GM10847 (cell line): ENCODE data around the gene COMT.

Experiments
- POLR2A ChIP-seq: IDR thresholded peaks from 2 replicates; pipeline ENCODE4 v1.6.1; 2011; ENCODE audit not compliant: insufficient read length; ENCODE audit errors: extremely low read depth

COMT gene

GRCh38 chr22:19976671-19977070, 35.1 kb downstream of the COMT start:
- no peak for TF ChIP-seq POLR2A

GRCh38 chr22:19977296-19978243, 36.0 kb downstream of the COMT start:
- TF ChIP-seq POLR2A: no peak

DNA sequence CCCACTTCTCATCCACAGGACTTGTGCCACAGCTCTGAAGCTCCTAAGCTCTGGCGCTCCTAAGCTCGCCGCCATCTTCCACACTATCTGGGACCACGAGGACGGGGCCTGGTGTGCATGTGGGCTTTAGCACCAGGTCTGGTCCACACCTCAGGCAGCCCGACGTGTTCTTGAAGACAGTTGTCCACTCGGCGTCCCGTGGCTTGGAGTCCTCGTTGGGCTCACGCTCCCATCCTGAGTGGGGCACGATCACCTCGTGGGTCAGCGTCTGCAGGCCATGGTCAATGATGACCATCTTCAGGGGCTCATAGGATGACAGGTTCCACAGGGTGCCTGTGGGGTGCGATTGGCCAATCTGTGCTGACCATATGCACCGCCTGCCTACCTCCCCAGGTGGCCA, 37.2 kb downstream of the COMT start:
- TF ChIP-seq POLR2A: no peak

- TF ChIP-seq POLR2A: no peak
These were observed 38.3 kb downstream of the COMT start for GRCh38 chr22:19979712-19980493.

GRCh38 chr22:19980766-19981165, 39.2 kb downstream of the COMT start:
- no peak for TF ChIP-seq POLR2A

DNA sequence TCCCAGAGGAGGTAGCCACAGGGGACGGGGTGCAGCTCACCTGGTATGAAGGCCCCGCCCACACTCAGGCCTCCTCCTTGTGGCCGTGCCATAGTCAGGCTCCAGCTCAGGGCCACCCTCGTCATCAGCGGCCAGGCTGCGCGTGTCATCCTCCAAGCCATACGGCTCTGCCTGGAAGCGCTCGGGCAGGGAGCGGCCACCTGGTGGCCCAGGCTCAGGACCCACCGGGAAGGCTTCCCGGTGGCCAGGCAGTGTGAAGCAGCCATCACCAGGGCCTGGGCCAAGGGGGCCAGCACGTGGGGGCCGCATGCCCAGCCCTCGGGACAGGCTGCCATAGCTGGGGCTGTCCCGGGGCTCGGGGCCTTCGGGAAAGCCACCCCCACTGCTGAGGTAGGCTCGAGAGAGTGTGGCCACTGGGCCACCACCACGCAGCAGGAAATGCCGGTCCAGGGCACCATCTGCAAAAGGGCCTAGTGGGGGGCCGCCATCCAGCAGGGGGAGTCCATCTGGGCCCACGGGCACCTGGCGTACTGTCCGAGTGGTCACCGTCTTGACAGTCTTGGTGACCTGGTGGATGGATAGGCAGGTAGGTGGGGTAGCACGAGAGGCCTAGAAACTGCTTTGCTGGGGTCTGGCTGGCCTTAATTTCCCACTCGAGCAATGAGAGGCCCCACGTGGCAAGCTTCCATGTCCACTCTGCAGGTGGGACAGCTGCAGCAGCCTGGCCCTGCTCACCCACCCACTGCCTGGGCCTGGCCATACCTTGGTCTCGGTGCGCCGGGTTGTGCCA, 39.8 kb downstream of the COMT start:
- no peak for TF ChIP-seq POLR2A

- TF ChIP-seq POLR2A: no peak
These were observed 40.7 kb downstream of the COMT start for GRCh38 chr22:19981961-19982920.

DNA sequence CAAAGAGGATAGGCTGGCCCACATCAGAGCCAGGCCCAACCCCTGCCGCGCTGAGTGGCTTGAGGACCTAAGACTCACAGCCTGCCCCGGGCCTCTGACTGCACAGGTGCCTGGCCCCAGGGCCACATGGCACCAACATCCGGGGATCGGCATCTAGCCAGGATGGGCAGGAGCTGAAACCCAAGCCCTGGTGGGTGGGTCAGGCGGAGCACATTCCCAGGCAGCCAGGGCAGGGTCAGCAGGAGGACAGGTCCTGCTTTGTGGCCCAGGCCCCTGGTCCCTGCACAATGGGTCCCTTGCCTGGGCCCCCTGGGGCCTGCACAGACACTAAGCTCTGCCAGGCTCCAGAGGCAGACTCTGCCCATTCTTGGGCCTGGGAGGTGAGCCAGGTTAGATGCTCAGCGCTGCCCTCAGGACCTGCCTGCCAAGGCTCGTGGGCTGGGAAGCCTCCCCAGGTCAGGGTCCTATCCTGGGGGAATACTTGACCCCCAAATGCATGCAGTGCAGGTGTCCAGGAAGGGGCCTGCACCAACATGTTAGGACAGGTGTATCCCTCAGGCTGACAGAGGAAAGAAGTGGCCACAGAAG, 41.5 kb downstream of the COMT start:
- TF ChIP-seq POLR2A: no peak

DNA sequence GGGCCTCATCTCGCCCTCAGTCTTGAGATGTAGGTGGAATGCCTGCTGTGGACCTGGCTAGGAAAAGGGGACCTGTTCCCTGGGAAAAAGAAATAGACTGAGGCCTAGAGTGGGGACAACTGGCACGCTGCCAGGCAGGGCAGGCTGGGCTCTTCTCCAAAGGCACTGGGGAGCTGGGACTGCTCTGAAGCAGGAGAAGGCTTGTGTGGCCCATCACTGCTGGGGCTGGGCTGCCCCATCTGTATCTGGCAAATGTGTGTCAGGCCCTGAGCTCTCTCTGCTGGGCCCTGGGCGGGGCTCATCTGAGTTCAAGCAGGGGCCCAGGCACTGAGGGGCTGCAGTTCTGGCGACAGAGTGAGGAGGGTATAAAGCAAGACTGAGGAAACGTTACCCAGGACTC, 42.2 kb downstream of the COMT start:
- no peak for TF ChIP-seq POLR2A

GRCh38 chr22:19984201-19984753, 42.7 kb downstream of the COMT start:
- TF ChIP-seq POLR2A: no peak

DNA sequence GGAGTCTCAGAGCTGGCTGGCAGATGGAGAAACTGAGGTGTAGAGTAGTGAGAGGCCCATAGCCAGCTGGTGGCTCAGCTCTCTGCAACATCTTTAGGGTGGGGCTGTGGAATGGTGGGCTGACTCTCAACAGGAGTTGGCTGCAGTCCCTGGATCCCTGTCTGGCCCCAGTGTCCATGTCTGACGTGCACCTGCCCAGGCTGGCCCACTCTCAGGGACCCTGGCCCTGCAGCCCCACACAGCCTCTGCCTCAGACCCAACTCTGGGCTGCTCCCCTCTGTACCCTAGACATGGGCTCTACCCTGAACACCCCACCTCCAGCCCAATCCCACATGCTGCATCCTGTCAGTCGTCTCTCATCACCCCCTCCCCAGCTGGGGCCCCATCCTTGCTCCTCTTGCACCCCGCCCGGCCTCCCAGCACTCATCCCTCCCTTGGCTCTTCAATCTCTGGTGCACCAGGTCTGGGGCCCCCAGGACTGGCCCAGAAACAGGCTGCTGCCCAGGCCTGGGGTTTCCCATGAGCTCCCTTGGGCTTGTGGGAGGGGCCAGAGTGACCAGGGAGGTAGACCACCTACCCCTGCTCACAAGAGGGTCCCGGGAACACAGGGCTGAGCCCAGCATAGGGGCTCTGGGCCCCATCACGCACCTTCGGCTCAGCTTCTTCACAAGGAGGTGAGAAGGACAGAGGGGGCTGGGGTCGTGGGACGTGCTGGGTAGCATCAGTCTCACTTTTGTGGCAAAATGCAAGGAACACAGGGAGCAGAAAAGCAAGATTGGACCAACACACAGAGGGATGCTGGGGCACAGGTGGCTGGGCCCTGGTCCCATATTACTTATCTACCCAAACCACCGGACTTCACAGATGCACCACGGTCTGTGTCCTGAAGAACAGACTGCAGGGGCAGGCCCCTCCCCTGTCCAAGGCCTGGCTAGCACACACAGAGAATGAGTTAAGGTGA, 43.6 kb downstream of the COMT start:
- no peak for TF ChIP-seq POLR2A

- no peak for TF ChIP-seq POLR2A
These were observed 44.4 kb downstream of the COMT start for GRCh38 chr22:19986011-19986409.
